G401 (cell line): ENCODE data around the gene C20orf144. TPM values are rescaled to one million over a fixed set of nuclear protein-coding genes. Genes with fewer than 3 reads are reported as not detected.
A peak's percentile ranks its signal among the peaks of the same experiment; 100 is the strongest.

Experiments used
- DNase-seq: peaks from one replicate; pipeline ENCODE4 v3.0.0-alpha.2; 2015; ENCODE audit warnings: low spot score
- in situ Hi-C: cut with HindIII; loops from 2 replicates; pipeline ENCODE4 v1.10.0; 2016; ENCODE audit warnings: low sequenced_read_pairs, mixed read lengths
- total RNA-seq: library from RNA; depleted of rRNA; stranded (reverse); fragments of >200 nt; shearing (Covaris generic); gene quantifications from 2 replicates; pipeline ENCODE4 v1.2.3, GENCODE V29; 2014

The C20orf144 gene
- total RNA-seq, 1 experiment from 2014 or later: 0.20 TPM

- no peak for DNase-seq
- in situ Hi-C loops: no loop called here
These were observed 14.3 kb upstream of the C20orf144 start for GRCh38 chr20:33647603-33648395.

- no peak for DNase-seq
- in situ Hi-C loops: no loop called here
These were observed 13.6 kb upstream of the C20orf144 start for GRCh38 chr20:33648396-33649004.

- in situ Hi-C loops: no loop called here
- DNase-seq: no peak
These were observed 12.9 kb upstream of the C20orf144 start for GRCh38 chr20:33649201-33649681.

- DNase-seq: no peak
- in situ Hi-C loops: no loop called here
These were observed 11.9 kb upstream of the C20orf144 start for GRCh38 chr20:33650111-33650752.

- no peak for DNase-seq
- in situ Hi-C loops: no loop called here
These were observed 11.2 kb upstream of the C20orf144 start for GRCh38 chr20:33650753-33651561.

- no peak for DNase-seq
- in situ Hi-C loops: no loop called here
These were observed 10.5 kb upstream of the C20orf144 start for GRCh38 chr20:33651562-33652048.

- DNase-seq: peak; percentile 65
- in situ Hi-C loops: no loop called here
These were observed 8.8 kb upstream of the C20orf144 start for GRCh38 chr20:33653218-33653899.

GRCh38 chr20:33653900-33654596 is 8.1 kb upstream of the C20orf144 start:
- in situ Hi-C loops: no loop called here
- DNase-seq: no peak

GRCh38 chr20:33654680-33655161 is 7.4 kb upstream of the C20orf144 start:
- DNase-seq: no peak
- in situ Hi-C loops: no loop called here

- in situ Hi-C loops: no loop called here
- no peak for DNase-seq
These were observed 7.0 kb upstream of the C20orf144 start for GRCh38 chr20:33655164-33655563.

- DNase-seq: no peak
- in situ Hi-C loops: no loop called here
These were observed 5.9 kb upstream of the C20orf144 start for GRCh38 chr20:33656010-33656782.

GRCh38 chr20:33656783-33657703 is 5.1 kb upstream of the C20orf144 start:
- no peak for DNase-seq
- in situ Hi-C loops: no loop called here

GRCh38 chr20:33657704-33658095 is 4.4 kb upstream of the C20orf144 start:
- DNase-seq: no peak
- in situ Hi-C loops: no loop called here

- no peak for DNase-seq
- in situ Hi-C loops: no loop called here
These were observed 3.6 kb upstream of the C20orf144 start for GRCh38 chr20:33658510-33658909.

- DNase-seq: no peak
- in situ Hi-C loops: no loop called here
These were observed 3.2 kb upstream of the C20orf144 start for GRCh38 chr20:33658929-33659328.

- in situ Hi-C loops: no loop called here
- no peak for DNase-seq
These were observed 2.6 kb upstream of the C20orf144 start for GRCh38 chr20:33659341-33660034.
